ENCODE data around the gene SNTG2.

Gene SNTG2

GRCh38 chr2:919672-920071, 31.0 kb upstream of the SNTG2 start:
- no peak for TF ChIP-seq JUND (IDR thresholded peaks at IDR 0.05; ENCODE audit: low read depth)
- DNase-seq (ENCODE audit: low read depth in 1 of 2, low spot score in 1 of 2) = no peak
- in situ Hi-C loops (cut with HindIII; ENCODE audit: low pct_unique_long_range_greater_than_20kb, low sequenced_read_pairs) = no loop called here

GRCh38 chr2:920573-920972, 30.1 kb upstream of the SNTG2 start:
- in situ Hi-C loops (cut with HindIII; ENCODE audit: low pct_unique_long_range_greater_than_20kb, low sequenced_read_pairs) = no loop called here
- no peak for DNase-seq (ENCODE audit: low read depth in 1 of 2, low spot score in 1 of 2)

GRCh38 chr2:920999-921398, 29.6 kb upstream of the SNTG2 start:
- in situ Hi-C loops (cut with HindIII; ENCODE audit: low pct_unique_long_range_greater_than_20kb, low sequenced_read_pairs) = no loop called here
- DNase-seq (ENCODE audit: low read depth in 1 of 2, low spot score in 1 of 2) = no peak
- TF ChIP-seq JUND (IDR thresholded peaks at IDR 0.05; ENCODE audit: low read depth) = no peak

More at GRCh38 chr2:920573-920972, 30.1 kb upstream of the SNTG2 start:
- TF ChIP-seq JUND (IDR thresholded peaks at IDR 0.05; ENCODE audit: low read depth) = no peak

- in situ Hi-C loops (cut with HindIII; ENCODE audit: low pct_unique_long_range_greater_than_20kb, low sequenced_read_pairs) = no loop called here
- no peak for TF ChIP-seq JUND (IDR thresholded peaks at IDR 0.05; ENCODE audit: low read depth)
- no peak for DNase-seq (ENCODE audit: low read depth in 1 of 2, low spot score in 1 of 2)
Measured at GRCh38 chr2:922185-922584, 28.5 kb upstream of the SNTG2 start.

GRCh38 chr2:923832-924601, 26.6 kb upstream of the SNTG2 start:
- in situ Hi-C loops (cut with HindIII; ENCODE audit: low pct_unique_long_range_greater_than_20kb, low sequenced_read_pairs) = no loop called here
- TF ChIP-seq JUND (IDR thresholded peaks at IDR 0.05; ENCODE audit: low read depth) = no peak
- DNase-seq (ENCODE audit: low read depth in 1 of 2, low spot score in 1 of 2) = no peak

GRCh38 chr2:924701-925100, 25.9 kb upstream of the SNTG2 start:
- DNase-seq (ENCODE audit: low read depth in 1 of 2, low spot score in 1 of 2) = no peak
- TF ChIP-seq JUND (IDR thresholded peaks at IDR 0.05; ENCODE audit: low read depth) = no peak
- in situ Hi-C loops (cut with HindIII; ENCODE audit: low pct_unique_long_range_greater_than_20kb, low sequenced_read_pairs) = no loop called here

- TF ChIP-seq JUND (IDR thresholded peaks at IDR 0.05; ENCODE audit: low read depth) = no peak
- in situ Hi-C loops (cut with HindIII; ENCODE audit: low pct_unique_long_range_greater_than_20kb, low sequenced_read_pairs) = no loop called here
- no peak for DNase-seq (ENCODE audit: low read depth in 1 of 2, low spot score in 1 of 2)
Measured at GRCh38 chr2:925309-925708, 25.3 kb upstream of the SNTG2 start.

- in situ Hi-C loops (cut with HindIII; ENCODE audit: low pct_unique_long_range_greater_than_20kb, low sequenced_read_pairs) = no loop called here
- TF ChIP-seq JUND (IDR thresholded peaks at IDR 0.05; ENCODE audit: low read depth) = no peak
- no peak for DNase-seq (ENCODE audit: low read depth in 1 of 2, low spot score in 1 of 2)
Measured at GRCh38 chr2:925711-926110, 24.9 kb upstream of the SNTG2 start.

GRCh38 chr2:926259-926793, 24.3 kb upstream of the SNTG2 start:
- no peak for TF ChIP-seq JUND (IDR thresholded peaks at IDR 0.05; ENCODE audit: low read depth)
- in situ Hi-C loops (cut with HindIII; ENCODE audit: low pct_unique_long_range_greater_than_20kb, low sequenced_read_pairs) = no loop called here
- no peak for DNase-seq (ENCODE audit: low read depth in 1 of 2, low spot score in 1 of 2)

GRCh38 chr2:926896-927295, 23.8 kb upstream of the SNTG2 start:
- no peak for TF ChIP-seq JUND (IDR thresholded peaks at IDR 0.05; ENCODE audit: low read depth)
- no peak for DNase-seq (ENCODE audit: low read depth in 1 of 2, low spot score in 1 of 2)
- in situ Hi-C loops (cut with HindIII; ENCODE audit: low pct_unique_long_range_greater_than_20kb, low sequenced_read_pairs) = no loop called here

GRCh38 chr2:929011-929735, 21.5 kb upstream of the SNTG2 start:
- DNase-seq (ENCODE audit: low read depth in 1 of 2, low spot score in 1 of 2) = no peak
- no peak for TF ChIP-seq JUND (IDR thresholded peaks at IDR 0.05; ENCODE audit: low read depth)
- in situ Hi-C loops (cut with HindIII; ENCODE audit: low pct_unique_long_range_greater_than_20kb, low sequenced_read_pairs) = no loop called here

- TF ChIP-seq JUND (IDR thresholded peaks at IDR 0.05; ENCODE audit: low read depth) = no peak
- no peak for DNase-seq (ENCODE audit: low read depth in 1 of 2, low spot score in 1 of 2)
- in situ Hi-C loops (cut with HindIII; ENCODE audit: low pct_unique_long_range_greater_than_20kb, low sequenced_read_pairs) = no loop called here
Measured at GRCh38 chr2:929925-930324, 20.7 kb upstream of the SNTG2 start.

- in situ Hi-C loops (cut with HindIII; ENCODE audit: low pct_unique_long_range_greater_than_20kb, low sequenced_read_pairs) = no loop called here
- no peak for DNase-seq (ENCODE audit: low read depth in 1 of 2, low spot score in 1 of 2)
- TF ChIP-seq JUND (IDR thresholded peaks at IDR 0.05; ENCODE audit: low read depth) = no peak
Measured at GRCh38 chr2:930935-931334, 19.7 kb upstream of the SNTG2 start.

Measured in T47D (cell line).